ENCODE results near the gene ZBTB17.

The ZBTB17 gene

DNA sequence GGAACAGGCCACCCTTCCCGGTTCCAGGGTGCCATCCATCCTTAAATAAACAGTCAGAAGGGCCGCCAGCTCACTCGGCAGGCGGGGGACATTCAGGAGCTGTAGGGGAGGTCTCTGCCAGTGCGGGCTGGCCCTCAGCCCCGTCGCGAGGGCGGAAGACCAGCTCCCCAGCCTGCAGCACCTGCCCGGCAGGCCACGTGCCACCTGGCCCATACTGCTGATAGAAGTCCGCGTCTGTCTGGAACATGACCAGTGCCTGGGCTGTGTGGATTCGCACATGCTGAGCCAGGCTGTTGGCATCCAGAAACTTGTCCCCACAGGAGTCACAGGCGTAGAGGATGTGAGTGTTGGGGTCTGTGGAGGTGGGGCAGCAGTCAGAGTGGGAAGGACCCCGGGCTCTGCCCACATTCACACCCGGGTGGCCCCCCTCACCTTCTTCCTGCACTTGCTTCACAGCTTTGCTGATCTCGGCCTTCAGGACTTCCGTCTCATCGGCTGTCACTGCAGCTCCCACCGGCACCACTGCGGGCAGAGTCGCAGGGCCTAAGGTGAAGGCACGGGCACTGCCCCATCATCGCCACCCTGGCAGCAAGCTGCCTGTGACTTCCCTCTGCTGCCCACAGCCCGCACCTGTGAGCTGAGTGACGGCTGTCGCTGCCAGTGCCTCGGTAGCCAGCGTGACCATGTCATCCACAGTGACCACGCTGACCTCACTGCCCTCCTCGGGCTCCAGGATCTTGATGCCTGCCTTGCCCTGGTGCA, 33.8 kb downstream of the ZBTB17 start:
- TF ChIP-seq EGR1 (IDR thresholded peaks at IDR 0.05), result no peak
- TF ChIP-seq RAD21 (IDR thresholded peaks at IDR 0.05; ENCODE audit: low read depth), result no peak
- no peak for TF ChIP-seq TEAD4 (IDR thresholded peaks at IDR 0.05)
- TF ChIP-seq, protein P1, sequence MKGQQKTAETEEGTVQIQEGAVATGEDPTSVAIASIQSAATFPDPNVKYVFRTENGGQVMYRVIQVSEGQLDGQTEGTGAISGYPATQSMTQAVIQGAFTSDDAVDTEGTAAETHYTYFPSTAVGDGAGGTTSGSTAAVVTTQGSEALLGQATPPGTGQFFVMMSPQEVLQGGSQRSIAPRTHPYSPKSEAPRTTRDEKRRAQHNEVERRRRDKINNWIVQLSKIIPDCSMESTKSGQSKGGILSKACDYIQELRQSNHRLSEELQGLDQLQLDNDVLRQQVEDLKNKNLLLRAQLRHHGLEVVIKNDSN (IDR thresholded peaks at IDR 0.05), result no peak
- TF ChIP-seq, protein P2, sequence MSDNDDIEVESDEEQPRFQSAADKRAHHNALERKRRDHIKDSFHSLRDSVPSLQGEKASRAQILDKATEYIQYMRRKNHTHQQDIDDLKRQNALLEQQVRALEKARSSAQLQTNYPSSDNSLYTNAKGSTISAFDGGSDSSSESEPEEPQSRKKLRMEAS (IDR thresholded peaks at IDR 0.05), result no peak
- TF ChIP-seq TCF12 (IDR thresholded peaks at IDR 0.05; ENCODE audit: low read depth), result no peak
- TF ChIP-seq ZBTB7A (IDR thresholded peaks at IDR 0.05; ENCODE audit: low read depth), result no peak
- no peak for TF ChIP-seq YY1 (IDR thresholded peaks at IDR 0.05; ENCODE audit: low read depth)
- no peak for TF ChIP-seq NFIC (IDR thresholded peaks at IDR 0.05)

DNA sequence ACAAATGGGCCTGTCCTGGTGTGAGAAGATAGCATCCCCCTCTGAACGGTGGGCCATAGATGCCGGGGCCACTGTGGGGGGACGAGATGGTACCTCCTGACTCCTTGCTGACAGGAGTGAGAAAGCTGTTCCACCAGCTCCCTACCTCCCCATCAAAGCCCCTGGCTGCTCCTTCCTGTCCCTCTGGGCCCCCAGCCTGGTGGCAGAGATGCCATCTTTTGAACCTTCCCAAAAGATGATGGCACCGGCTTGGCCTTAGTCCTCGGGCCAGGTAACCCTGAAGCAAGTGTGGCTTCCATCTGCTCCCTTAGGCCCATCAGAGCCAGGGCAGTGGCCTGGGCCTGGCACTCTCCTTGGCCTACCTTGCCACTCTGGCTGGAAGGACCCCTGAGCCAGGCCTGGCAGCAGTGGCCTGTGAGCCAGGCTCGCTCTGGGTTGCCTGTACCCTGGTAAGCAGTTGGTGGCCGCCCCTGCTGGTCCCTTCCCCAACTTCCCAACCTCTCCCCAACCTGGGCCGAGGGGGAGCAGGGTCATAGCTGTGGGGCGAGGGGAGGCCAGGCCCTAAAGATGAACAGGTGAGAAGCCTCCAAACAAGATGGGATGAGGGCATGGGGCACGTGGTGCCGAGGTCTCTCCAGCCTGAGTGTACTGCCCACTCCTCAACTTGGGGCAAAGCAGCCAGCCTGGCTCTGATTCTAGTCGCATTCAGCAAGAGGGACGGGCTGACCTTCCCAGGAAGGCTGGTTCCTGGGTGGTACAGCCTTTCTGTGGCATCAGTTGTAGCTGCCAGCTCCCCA, 34.7 kb downstream of the ZBTB17 start:
- TF ChIP-seq RAD21 (IDR thresholded peaks at IDR 0.05; ENCODE audit: low read depth) (no peak), FOXM1 (IDR thresholded peaks at IDR 0.05; ENCODE audit: borderline replicate concordance, low read depth) (no peak), TEAD4 (IDR thresholded peaks at IDR 0.05) (no peak), EP300 (IDR thresholded peaks at IDR 0.05; ENCODE audit: borderline replicate concordance) (no peak), EGR1 (IDR thresholded peaks at IDR 0.05) (no peak), YY1 (IDR thresholded peaks at IDR 0.05; ENCODE audit: low read depth) (no peak), TAF1 (IDR thresholded peaks at IDR 0.05; ENCODE audit: low read depth) (no peak), TCF12 (IDR thresholded peaks at IDR 0.05; ENCODE audit: low read depth) (no peak), CEBPB (IDR thresholded peaks at IDR 0.05) (no peak), NFIC (IDR thresholded peaks at IDR 0.05) (no peak), CREB1 (IDR thresholded peaks at IDR 0.05; ENCODE audit: low read depth) (no peak), ZBTB7A (IDR thresholded peaks at IDR 0.05; ENCODE audit: low read depth) (no peak)
- TF ChIP-seq, protein P2 (IDR thresholded peaks at IDR 0.05), result no peak
- TF ChIP-seq, protein P3, sequence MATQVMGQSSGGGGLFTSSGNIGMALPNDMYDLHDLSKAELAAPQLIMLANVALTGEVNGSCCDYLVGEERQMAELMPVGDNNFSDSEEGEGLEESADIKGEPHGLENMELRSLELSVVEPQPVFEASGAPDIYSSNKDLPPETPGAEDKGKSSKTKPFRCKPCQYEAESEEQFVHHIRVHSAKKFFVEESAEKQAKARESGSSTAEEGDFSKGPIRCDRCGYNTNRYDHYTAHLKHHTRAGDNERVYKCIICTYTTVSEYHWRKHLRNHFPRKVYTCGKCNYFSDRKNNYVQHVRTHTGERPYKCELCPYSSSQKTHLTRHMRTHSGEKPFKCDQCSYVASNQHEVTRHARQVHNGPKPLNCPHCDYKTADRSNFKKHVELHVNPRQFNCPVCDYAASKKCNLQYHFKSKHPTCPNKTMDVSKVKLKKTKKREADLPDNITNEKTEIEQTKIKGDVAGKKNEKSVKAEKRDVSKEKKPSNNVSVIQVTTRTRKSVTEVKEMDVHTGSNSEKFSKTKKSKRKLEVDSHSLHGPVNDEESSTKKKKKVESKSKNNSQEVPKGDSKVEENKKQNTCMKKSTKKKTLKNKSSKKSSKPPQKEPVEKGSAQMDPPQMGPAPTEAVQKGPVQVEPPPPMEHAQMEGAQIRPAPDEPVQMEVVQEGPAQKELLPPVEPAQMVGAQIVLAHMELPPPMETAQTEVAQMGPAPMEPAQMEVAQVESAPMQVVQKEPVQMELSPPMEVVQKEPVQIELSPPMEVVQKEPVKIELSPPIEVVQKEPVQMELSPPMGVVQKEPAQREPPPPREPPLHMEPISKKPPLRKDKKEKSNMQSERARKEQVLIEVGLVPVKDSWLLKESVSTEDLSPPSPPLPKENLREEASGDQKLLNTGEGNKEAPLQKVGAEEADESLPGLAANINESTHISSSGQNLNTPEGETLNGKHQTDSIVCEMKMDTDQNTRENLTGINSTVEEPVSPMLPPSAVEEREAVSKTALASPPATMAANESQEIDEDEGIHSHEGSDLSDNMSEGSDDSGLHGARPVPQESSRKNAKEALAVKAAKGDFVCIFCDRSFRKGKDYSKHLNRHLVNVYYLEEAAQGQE (IDR thresholded peaks at IDR 0.05; ENCODE audit: low read depth), result no peak
- TF ChIP-seq, protein P1 (IDR thresholded peaks at IDR 0.05), result no peak

DNA sequence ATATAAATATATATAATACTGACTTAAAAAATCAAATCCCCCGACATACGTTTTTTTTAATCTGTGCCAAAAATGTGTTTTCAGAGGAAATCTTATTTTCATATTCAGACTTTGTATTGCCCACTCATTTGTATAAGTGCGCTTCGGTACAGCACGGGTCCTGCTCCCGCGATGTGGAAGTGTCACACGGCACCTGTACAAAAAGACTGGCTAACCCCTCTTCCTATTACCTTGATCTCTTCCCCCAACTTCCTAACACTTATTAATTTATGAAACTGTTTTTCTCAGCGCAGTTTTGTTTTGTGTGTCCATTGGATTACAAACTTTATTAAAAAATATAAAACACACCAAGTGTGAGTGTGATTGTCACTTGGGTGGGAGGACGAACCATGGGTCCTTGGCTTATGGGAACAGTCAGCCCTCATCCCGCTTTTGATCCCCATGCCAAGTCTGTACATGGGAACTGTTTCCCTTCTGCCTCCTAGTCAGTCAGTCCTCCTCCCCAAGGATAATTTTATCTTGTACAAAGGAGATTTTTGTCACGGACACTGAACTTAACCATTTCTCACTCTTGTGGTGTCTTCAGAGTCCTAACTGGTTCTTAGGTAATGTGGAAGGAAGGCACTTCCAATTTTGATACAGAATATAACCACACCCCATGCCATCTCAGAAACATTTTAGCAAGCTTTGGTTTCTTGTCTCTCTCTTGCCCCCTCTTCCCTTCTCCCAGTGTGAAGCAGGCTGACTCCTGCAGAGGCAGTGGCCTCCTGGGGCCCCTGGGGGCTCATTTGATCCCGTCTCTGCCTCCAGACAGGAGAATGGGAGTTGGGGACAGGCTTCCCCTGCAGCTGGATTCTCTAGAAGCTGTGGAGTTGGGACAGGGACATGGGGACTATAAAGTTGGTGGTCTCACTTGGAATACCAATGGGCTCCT, 35.5 kb downstream of the ZBTB17 start:
- no peak for TF ChIP-seq CREB1 (IDR thresholded peaks at IDR 0.05; ENCODE audit: low read depth)
- TF ChIP-seq YY1 (IDR thresholded peaks at IDR 0.05; ENCODE audit: low read depth), result no peak
- TF ChIP-seq EGR1 (IDR thresholded peaks at IDR 0.05), result no peak
- TF ChIP-seq FOXM1 (IDR thresholded peaks at IDR 0.05; ENCODE audit: borderline replicate concordance, low read depth), result no peak
- no peak for TF ChIP-seq CEBPB (IDR thresholded peaks at IDR 0.05)
- TF ChIP-seq RAD21 (IDR thresholded peaks at IDR 0.05; ENCODE audit: low read depth), result no peak
- TF ChIP-seq, protein P3 (IDR thresholded peaks at IDR 0.05; ENCODE audit: low read depth), result no peak
- TF ChIP-seq, protein P2 (IDR thresholded peaks at IDR 0.05), result no peak
- TF ChIP-seq TAF1 (IDR thresholded peaks at IDR 0.05; ENCODE audit: low read depth), result no peak
- no peak for TF ChIP-seq TEAD4 (IDR thresholded peaks at IDR 0.05)
- TF ChIP-seq, protein P1 (IDR thresholded peaks at IDR 0.05), result no peak
- no peak for TF ChIP-seq TCF12 (IDR thresholded peaks at IDR 0.05; ENCODE audit: low read depth)

Data from Ishikawa (cell line).